ENCODE data around the gene NTSR1. TPM values are rescaled to one million over a fixed set of nuclear protein-coding genes. Genes with fewer than 3 reads are reported as not detected.

Gene NTSR1
- total RNA-seq, 1 donor from 2014 or later = 0.08 TPM

DNA sequence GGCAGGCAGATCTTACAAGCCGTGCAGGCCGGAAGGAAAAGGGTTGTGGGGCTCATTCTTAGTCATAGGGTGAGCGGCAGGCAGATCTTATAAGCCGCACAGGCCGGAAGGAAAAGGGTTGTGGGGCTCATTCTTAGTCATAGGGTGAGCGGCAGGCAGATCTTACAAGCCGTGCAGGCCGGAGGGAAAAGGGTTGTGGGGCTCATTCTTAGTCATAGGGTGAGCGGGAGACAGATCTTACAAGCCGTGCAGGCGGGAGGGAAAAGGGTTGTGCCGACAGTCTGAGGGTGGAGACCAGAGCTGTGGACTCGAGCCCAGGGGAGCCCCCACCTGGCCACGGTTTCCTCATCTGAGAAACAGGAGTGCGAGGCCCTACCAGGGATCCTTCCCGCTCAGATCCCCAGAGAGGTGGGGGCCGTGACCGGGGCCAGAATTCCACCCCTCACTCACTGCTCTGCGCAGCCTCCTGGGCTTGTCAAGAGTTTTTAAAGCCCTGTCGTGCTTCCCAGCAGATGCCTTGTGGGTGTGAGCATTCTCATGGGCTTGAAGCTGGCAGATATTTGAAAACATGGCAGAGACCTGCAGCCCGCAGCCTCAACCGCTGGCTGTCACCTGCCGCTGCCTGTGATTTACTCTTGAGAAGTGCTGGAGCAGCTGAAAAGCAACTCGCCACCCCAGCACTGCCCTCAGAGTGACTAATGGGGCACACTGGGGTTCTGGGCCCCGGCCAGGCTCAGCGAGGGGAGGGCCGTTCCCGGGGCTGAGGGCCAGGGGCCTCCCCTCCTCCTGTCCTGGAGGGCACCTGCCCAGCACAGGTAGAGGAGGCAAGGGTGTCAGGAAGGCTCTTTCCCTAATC is 31.9 kb downstream of the NTSR1 start:
- Histone ChIP-seq H3K27me3 (ENCODE audit: control insufficient read depth, insufficient read depth, low read length) (peaks cover 13% of the 10 kb centered on the region), H3K36me3 (ENCODE audit: control insufficient read depth, insufficient read depth, low read length) (no peaks in the 10 kb centered on the region), H3K4me3 (ENCODE audit: low read depth, low read length) (no peak overlapping the region)
- DNase-seq (ENCODE audit: low read depth) = peak; percentile 34
- TF ChIP-seq CTCF (IDR thresholded peaks at IDR 0.05; ENCODE audit: insufficient read depth, low read length, poor library complexity, severe bottlenecking) = no peak

GRCh38 chr20:62741191-62741691 is 32.6 kb downstream of the NTSR1 start:
- Histone ChIP-seq H3K27me3 (ENCODE audit: control insufficient read depth, insufficient read depth, low read length) (peaks cover 13% of the 10 kb centered on the region), H3K4me3 (ENCODE audit: low read depth, low read length) (no peak overlapping the region), H3K36me3 (ENCODE audit: control insufficient read depth, insufficient read depth, low read length) (no peaks in the 10 kb centered on the region)
- no peak for DNase-seq (ENCODE audit: low read depth)
- no peak for TF ChIP-seq CTCF (IDR thresholded peaks at IDR 0.05; ENCODE audit: insufficient read depth, low read length, poor library complexity, severe bottlenecking)

DNA sequence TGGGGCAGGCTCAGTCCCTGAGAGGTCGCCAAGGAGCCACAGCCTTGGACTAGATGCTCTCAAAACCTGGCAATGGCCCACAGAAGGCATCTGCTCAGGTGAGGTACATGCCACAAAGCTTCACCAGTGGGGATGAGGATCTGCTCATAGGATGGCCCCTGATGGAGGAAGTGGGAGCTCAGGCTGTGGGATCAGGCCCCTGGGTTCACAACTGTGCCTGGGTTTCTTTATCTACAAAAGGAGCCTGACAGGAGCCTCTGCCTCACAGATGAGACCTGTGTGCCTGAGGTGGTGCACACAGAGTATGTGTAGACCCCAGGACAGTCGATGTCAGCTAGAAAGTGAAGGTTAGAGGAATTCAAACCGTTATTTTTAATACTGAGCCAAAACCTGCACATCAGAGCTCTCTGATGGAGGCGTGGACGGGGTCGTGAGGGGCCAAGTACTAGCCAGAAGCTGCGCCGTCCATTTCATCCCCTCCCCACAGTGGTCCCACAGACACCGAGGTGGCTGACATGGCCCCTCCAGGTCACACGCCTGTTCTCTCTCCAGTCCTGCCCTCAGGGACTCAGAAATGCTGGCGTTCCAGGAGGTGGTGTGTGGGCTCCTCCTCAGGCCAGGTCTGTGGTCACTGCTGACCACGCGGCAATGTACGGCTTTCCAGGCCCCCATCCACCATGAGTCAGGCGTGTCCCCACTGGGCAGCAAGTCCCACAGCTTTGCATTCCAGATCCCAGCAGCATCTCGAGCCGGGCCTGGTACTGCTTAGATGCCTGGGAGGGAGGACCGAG is 33.3 kb downstream of the NTSR1 start:
- no peaks in the 10 kb centered on the region for H3K36me3 ChIP-seq (ENCODE audit: control insufficient read depth, insufficient read depth, low read length)
- DNase-seq (ENCODE audit: low read depth) = no peak
- TF ChIP-seq CTCF (IDR thresholded peaks at IDR 0.05; ENCODE audit: insufficient read depth, low read length, poor library complexity, severe bottlenecking) = no peak
- no peak overlapping the region for H3K4me3 ChIP-seq (ENCODE audit: low read depth, low read length)
- peaks cover 13% of the 10 kb centered on the region for H3K27me3 ChIP-seq (ENCODE audit: control insufficient read depth, insufficient read depth, low read length)

- H3K36me3 ChIP-seq (ENCODE audit: control insufficient read depth, insufficient read depth, low read length) = no peaks in the 10 kb centered on the region
- TF ChIP-seq CTCF (IDR thresholded peaks at IDR 0.05; ENCODE audit: insufficient read depth, low read length, poor library complexity, severe bottlenecking) = no peak
- H3K4me3 ChIP-seq (ENCODE audit: low read depth, low read length) = no peak overlapping the region
- peaks cover 13% of the 10 kb centered on the region for H3K27me3 ChIP-seq (ENCODE audit: control insufficient read depth, insufficient read depth, low read length)
- no peak for DNase-seq (ENCODE audit: low read depth)
Observed at GRCh38 chr20:62742550-62742949, 33.9 kb downstream of the NTSR1 start.

- peaks cover 13% of the 10 kb centered on the region for H3K27me3 ChIP-seq (ENCODE audit: control insufficient read depth, insufficient read depth, low read length)
- no peak for DNase-seq (ENCODE audit: low read depth)
- H3K4me3 ChIP-seq (ENCODE audit: low read depth, low read length) = no peak overlapping the region
- TF ChIP-seq CTCF (IDR thresholded peaks at IDR 0.05; ENCODE audit: insufficient read depth, low read length, poor library complexity, severe bottlenecking) = no peak
- no peaks in the 10 kb centered on the region for H3K36me3 ChIP-seq (ENCODE audit: control insufficient read depth, insufficient read depth, low read length)
Observed at GRCh38 chr20:62742979-62743776, 34.5 kb downstream of the NTSR1 start.

All from kidney epithelial cell (primary cell).